ENCODE measurements around the gene C20orf96.

DNA sequence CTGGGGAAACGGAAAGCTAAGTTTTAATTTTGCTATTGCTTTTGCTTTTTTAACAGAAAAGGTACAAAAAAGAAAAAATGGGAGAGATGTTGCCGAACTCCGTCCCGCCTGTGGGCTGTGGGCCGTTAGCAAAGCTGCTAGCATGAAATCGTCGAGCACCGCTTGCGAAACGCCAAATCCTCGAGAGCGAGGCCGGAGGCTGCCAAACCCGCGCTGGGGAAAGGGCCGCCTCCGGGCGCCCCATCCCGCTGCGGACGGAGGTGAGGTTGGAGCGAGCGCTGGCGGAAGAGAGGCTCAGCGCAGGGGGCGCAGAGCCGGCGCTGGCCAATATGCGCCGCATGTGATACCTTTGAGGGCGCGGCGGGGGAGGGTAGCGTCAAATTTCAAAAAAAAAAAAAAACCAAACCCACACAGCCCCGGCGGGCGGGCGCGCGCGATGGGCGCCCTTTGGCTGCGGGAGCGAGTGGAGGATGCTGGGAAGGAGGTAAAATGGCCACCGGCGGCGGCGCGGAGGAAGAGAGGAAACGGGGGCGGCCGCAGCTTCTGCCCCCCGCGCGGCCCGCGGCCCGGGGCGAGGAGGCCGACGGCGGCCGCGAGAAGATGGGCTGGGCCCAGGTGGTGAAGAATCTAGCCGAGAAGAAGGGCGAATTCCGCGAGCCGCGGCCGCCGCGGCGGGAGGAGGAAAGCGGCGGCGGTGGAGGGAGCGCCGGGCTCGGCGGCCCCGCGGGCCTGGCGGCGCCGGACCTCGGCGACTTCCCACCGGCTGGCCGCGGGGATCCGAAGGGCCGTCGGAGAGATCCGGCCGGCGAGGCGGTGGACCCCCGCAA lies 6.8 kb upstream of the C20orf96 start, which contains the start of gene ZCCHC3:
- TF ChIP-seq, protein P1, sequence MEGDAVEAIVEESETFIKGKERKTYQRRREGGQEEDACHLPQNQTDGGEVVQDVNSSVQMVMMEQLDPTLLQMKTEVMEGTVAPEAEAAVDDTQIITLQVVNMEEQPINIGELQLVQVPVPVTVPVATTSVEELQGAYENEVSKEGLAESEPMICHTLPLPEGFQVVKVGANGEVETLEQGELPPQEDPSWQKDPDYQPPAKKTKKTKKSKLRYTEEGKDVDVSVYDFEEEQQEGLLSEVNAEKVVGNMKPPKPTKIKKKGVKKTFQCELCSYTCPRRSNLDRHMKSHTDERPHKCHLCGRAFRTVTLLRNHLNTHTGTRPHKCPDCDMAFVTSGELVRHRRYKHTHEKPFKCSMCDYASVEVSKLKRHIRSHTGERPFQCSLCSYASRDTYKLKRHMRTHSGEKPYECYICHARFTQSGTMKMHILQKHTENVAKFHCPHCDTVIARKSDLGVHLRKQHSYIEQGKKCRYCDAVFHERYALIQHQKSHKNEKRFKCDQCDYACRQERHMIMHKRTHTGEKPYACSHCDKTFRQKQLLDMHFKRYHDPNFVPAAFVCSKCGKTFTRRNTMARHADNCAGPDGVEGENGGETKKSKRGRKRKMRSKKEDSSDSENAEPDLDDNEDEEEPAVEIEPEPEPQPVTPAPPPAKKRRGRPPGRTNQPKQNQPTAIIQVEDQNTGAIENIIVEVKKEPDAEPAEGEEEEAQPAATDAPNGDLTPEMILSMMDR (IDR thresholded peaks at IDR 0.05) = no peak; the same call in 1 of the 2 replicates
- peak; percentile 88 for TF ChIP-seq POLR2AphosphoS5 (IDR thresholded peaks at IDR 0.05; ENCODE audit: low read depth, low read length)
- TF ChIP-seq, protein P2, sequence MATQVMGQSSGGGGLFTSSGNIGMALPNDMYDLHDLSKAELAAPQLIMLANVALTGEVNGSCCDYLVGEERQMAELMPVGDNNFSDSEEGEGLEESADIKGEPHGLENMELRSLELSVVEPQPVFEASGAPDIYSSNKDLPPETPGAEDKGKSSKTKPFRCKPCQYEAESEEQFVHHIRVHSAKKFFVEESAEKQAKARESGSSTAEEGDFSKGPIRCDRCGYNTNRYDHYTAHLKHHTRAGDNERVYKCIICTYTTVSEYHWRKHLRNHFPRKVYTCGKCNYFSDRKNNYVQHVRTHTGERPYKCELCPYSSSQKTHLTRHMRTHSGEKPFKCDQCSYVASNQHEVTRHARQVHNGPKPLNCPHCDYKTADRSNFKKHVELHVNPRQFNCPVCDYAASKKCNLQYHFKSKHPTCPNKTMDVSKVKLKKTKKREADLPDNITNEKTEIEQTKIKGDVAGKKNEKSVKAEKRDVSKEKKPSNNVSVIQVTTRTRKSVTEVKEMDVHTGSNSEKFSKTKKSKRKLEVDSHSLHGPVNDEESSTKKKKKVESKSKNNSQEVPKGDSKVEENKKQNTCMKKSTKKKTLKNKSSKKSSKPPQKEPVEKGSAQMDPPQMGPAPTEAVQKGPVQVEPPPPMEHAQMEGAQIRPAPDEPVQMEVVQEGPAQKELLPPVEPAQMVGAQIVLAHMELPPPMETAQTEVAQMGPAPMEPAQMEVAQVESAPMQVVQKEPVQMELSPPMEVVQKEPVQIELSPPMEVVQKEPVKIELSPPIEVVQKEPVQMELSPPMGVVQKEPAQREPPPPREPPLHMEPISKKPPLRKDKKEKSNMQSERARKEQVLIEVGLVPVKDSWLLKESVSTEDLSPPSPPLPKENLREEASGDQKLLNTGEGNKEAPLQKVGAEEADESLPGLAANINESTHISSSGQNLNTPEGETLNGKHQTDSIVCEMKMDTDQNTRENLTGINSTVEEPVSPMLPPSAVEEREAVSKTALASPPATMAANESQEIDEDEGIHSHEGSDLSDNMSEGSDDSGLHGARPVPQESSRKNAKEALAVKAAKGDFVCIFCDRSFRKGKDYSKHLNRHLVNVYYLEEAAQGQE (IDR thresholded peaks at IDR 0.05; ENCODE audit: insufficient read depth in 1 of 2, low read depth in 2 of 2, low read length in 1 of 2) = 0 out of 4 replicates have a peak, but pooled peaks of 1 of the 2 experiments have one; percentile 21
- peak; percentile 92 for TF ChIP-seq TCF7L2 (IDR thresholded peaks at IDR 0.05; ENCODE audit: low read depth, low read length)
